ENCODE data around the gene GNG14. TPM values are rescaled to one million over a fixed set of nuclear protein-coding genes. Genes with fewer than 3 reads are reported as not detected.
"Not testable (repeated sequence)": the region's sequence is repeated elsewhere in the genome, so short reads cannot be mapped to it uniquely, and the experiment has no call there.

The GNG14 gene
- total RNA-seq, 1 experiment from 2014 or later = not detected

DNA sequence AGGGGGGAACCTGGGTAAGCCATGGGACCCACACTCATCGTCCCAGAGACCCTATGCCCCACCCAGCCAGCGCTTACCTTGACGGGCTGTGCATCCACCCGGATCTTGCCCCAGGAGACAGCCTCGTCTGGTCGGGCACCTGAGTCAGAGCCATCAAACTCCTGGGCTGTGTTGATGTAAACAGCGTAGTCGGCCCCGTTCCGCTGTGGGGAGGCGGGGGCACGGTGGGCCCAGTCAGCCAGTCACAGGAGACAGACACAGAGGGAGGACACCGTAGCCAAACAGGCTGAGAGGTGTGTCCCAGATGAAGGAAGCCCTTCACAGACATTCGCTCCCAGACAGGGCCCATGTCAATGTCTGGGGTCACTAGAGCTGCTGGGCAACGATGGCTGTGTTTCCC is 11.9 kb upstream of the GNG14 start:
- DNase-seq = peak in 1 of 2 experiments; percentile 26
- no peaks in the 10 kb centered on the region for H3K4me1 ChIP-seq
- peaks cover 71% of the 10 kb centered on the region for H3K36me3 ChIP-seq
- H3K27ac ChIP-seq = no peak overlapping the region
- no peaks in the 10 kb centered on the region for H3K9me3 ChIP-seq (replicated peaks)
- H3K4me3 ChIP-seq = no peak overlapping the region
- H3K27me3 ChIP-seq = no peaks in the 10 kb centered on the region

DNA sequence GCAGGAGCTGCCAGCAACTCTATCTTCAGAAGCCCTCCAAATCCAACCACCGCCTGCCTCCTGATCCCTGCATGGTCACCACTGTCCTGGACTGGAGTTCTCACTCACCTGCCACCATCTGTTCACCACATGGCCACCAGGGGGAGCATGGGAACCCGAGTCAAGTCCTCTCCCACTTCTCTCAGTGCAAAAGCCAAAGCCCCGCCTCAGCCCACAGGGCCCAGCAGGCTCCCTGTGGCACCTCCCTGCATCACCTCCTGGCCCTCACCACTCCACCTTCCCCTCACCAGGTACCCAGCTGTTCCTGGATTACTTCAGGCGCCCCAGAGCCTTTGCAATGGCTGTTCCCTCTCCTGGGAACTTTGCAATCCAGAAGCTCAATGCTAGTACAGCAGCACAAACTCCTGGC is 11.4 kb upstream of the GNG14 start:
- Histone ChIP-seq H3K4me1 (no peaks in the 10 kb centered on the region), H3K4me3 (no peak overlapping the region), H3K9me3 (replicated peaks) (no peaks in the 10 kb centered on the region), H3K36me3 (peaks cover 70% of the 10 kb centered on the region), H3K27ac (no peak overlapping the region), H3K27me3 (no peaks in the 10 kb centered on the region)
- peak; percentile 94 to 96 for DNase-seq

DNA sequence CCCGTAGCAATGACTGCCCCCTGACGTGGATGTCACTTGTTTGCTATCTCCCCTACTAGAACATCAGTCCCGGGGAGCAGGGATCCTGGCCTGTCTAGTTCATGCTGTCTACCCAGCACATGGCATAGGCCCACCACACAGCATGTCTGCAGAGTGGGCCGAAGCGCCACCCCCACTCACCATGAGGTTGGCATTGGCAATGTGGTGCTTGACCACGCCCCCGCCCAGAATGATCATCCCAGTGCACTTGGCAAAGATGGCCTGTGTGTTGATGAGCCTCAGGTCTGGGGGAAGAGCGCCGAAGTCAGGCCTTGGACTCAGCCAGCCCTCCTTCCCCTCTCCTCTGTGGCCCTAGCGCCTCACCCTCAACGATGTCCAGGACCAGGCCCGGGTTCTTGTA is 10.9 kb upstream of the GNG14 start:
- H3K36me3 ChIP-seq = peaks cover 65% of the 10 kb centered on the region
- no peaks in the 10 kb centered on the region for H3K9me3 ChIP-seq (replicated peaks)
- H3K27ac ChIP-seq = no peak overlapping the region
- no peaks in the 10 kb centered on the region for H3K4me1 ChIP-seq
- H3K27me3 ChIP-seq = no peaks in the 10 kb centered on the region
- DNase-seq = no peak
- H3K4me3 ChIP-seq = no peak overlapping the region

DNA sequence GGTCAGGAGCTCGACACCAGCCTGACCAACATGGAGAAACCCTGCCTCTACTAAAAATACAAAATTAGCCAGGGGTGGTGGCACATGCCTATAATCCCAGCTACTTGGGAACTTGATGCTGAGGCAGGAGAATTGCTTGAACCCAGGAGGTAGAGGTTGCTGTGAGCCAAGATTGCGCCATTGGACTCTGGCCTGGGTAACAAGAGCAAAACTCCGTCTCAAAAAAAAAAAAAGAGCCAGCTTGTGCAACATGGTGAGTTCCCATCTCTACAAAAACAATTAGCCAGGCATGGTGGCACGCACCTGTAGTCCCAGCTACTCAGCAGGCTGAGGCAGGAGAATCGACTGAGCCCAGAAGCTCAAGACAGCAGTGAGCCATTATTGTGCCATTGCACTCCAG is 9.8 kb upstream of the GNG14 start:
- DNase-seq; H3K4me1 ChIP-seq; H3K4me3 ChIP-seq; H3K27me3 ChIP-seq; H3K9me3 ChIP-seq (replicated peaks); H3K27ac ChIP-seq: not testable (repeated sequence)
- H3K36me3 ChIP-seq = peaks cover 57% of the 10 kb centered on the region

DNA sequence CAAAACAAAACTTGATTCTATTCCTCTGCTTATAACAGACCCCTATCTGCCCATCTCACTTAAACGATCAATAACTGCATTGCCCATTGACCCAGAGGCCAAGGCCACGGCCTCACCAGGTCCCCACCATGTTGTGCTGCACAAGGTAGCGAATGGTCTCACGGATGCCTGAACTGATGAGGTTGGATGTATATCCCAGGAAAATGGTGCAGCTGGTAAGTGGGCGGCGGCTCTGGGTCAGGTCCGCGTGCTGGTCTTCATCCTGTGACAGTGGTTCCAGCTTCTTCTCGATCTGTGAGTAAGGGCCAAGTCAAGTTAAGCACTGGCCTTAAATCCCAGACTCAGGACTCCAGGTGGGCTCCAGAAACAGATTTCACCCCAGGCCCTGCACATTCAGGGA is 7.8 kb upstream of the GNG14 start:
- no peak overlapping the region for H3K27ac ChIP-seq
- H3K27me3 ChIP-seq = no peaks in the 10 kb centered on the region
- no peak overlapping the region for H3K4me3 ChIP-seq
- peaks cover 47% of the 10 kb centered on the region for H3K36me3 ChIP-seq
- no peak for DNase-seq
- no peaks in the 10 kb centered on the region for H3K9me3 ChIP-seq (replicated peaks)
- H3K4me1 ChIP-seq = no peaks in the 10 kb centered on the region

DNA sequence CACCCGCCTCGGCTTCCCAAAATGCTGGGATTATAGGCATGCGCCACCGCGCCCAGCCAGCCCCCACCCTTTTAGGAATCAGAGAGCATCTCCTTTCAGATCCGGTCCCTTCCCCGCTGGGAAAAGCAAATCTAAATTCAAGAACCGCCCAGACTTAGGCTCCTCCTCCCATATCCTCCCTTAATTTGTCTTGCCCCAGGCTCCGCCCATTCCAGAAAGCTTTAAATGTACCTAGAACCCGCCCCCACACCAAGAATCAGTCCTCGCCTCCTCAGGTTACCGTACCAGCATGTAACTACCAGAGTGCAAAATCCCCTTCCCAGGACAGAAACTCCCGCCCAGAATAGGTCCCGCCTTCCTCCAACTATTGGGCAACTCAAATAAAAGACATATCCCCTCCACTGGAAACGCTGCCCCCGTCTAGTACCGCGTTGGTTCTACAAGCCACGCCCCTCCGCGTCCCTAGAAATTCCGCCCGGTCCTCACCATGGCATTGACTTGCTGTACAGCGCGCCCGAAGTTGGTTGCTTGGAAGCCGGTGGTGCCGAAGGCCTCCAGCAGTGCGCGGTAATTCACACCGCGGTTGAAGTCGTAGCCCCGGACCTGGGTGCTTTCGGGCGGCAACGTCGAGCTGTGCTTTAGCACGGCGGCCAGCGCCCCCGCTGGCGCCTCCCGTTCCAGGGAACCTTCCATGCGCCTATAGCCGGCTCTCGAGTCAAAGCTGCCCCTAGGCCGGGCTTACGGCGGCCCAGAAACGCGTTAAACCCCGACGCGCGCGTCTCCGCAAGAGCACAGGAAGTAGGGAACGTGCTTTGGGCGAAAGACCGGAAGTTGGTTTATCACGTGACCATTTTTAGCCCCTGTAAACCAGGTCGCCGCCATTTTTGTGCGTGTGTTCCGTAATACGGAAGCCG is 6.5 kb upstream of the GNG14 start, which contains the start of gene DHPS:
DHPS (minus strand) TSS at position 807 of the 914 bp plus-strand sequence; CDS start at position 693, 114 bp downstream.
- Histone ChIP-seq H3K36me3 (peaks cover 34% of the 10 kb centered on the region), H3K27ac (peak within 1 kb of the TSS; percentile 99), H3K4me3 (peak within 1 kb of the TSS; percentile 91), H3K4me1 (no peaks in the 10 kb centered on the region), H3K9me3 (replicated peaks) (no peaks in the 10 kb centered on the region), H3K27me3 (no peaks in the 10 kb centered on the region)
- peak; percentile 99 to 100 for DNase-seq

DNA sequence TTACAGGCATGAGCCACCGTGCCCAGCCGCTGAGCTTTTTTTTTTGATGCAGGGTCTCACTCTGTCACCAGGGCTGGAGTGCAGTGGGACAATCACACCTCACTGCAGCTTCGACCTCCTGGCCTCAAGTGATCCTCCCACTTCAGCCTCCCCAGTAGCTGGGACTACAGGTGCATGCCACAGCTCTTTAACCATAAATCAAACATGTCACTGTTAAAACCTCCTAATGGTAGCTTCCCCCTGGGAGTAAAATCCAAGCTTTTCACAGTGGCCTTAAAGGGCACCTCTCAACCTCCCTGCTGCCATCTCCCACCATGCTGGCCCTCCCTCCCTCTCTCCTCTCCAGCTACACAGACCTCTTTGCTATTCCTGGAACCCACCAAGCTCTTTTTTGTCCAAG is 2.0 kb upstream of the GNG14 start:
- Histone ChIP-seq H3K9me3 (replicated peaks) (no peaks in the 10 kb centered on the region), H3K27me3 (no peaks in the 10 kb centered on the region), H3K27ac (no peak overlapping the region), H3K36me3 (no peaks in the 10 kb centered on the region), H3K4me3 (no peak overlapping the region), H3K4me1 (peaks cover 9% of the 10 kb centered on the region)
- no peak for DNase-seq

DNA sequence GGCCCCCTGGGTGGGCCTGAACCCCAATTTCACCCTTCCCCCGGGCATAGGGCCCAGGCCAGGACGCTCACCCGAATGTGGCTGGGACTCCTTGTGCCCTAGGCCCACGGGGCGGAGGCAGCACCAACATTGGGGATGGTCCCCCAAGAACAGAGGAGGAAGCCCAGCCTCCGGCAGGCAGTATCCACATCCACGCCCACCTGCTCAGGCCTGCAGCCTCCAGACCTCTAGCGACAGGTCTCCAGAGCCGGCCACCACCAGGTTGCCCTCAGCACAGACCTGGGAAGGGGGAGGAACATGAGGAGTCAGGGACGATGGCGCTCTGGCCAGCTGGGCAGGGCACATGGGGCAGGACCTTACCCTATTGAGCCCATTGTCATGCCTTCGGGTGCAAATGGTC is 1.2 kb downstream of the GNG14 start:
- Histone ChIP-seq H3K27ac (no peak overlapping the region), H3K4me3 (no peak overlapping the region), H3K36me3 (no peaks in the 10 kb centered on the region), H3K27me3 (no peaks in the 10 kb centered on the region), H3K4me1 (peaks cover 9% of the 10 kb centered on the region), H3K9me3 (replicated peaks) (no peaks in the 10 kb centered on the region)
- DNase-seq = no peak

DNA sequence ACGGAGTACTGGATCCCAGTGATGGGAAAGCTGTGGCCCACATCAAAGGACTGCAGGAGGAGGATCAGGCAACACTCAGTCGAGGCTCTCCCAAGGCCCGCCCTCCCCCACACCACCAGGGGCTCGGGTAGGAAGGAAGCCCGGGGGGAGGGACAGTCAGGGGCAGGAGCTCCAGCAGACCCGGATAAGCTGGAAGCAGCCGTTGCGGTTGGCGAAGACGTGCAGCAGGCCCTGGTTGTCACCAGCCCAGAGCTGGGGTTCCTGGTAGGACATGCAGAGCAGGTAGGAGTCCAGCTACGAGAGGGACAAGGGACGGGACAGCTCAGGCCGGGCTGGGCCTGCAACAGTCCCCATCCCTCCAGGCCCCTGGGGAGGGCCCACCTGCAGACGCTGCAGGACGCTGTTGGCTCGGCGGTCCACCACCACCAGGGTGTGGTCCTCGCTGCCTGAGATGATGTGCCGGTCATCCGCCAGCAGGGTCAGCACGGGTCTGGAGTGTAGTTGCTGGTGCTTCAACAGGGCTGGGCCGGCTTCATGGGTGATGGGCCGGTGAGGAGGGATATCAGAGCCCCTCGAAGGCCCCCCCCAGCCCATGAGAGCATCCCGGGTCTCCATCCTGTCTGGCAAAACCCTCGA is 1.9 kb downstream of the GNG14 start:
- Histone ChIP-seq H3K4me1 (peaks cover 9% of the 10 kb centered on the region), H3K27me3 (no peaks in the 10 kb centered on the region), H3K27ac (no peak overlapping the region), H3K9me3 (replicated peaks) (no peaks in the 10 kb centered on the region), H3K4me3 (no peak overlapping the region), H3K36me3 (no peaks in the 10 kb centered on the region)
- DNase-seq = no peak

DNA sequence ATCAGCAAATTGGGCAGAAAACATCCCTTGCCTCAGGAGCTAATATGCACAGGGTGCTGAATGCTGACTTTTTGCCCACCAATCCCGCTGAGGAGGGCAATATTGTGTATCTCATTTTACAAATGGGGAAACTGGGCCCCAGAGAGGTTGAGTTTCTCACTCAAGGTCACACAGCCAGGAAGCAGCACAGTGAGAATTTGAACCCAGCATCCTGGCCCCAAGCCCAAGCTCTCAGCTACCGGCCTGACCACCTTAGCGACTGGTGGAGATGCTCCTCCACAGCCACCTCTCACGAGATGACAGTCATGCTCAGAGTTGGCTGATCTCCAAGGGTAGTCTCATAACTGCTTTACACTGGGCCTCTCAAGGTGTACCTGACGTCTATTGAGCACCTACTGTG is 5.2 kb downstream of the GNG14 start:
- Histone ChIP-seq H3K36me3 (0 out of 2 replicates have a peak, but pooled peaks cover 3% of the 10 kb centered on the region), H3K27ac (no peak overlapping the region)
- DNase-seq = no peak

DNA sequence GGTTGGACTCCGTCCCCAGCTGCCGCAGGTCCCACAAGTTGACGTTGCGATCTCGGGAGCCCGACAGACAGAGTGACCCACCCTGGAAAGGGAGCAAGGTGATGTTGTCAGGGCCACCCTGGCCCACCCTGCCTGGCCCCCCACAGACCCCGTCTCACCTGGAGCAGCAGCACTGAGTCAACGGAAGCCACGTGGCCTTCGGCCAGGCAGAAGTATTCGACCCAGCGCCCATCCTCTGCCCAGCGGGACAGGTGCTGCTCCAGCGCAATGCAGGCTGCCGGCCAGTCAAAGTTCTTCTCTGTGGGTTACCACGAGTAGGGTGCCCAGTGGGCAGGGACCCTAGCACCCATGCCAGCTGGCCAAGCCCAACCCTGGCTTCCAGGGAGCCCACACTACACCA is 6.8 kb downstream of the GNG14 start:
- no peak for DNase-seq
- H3K27me3 ChIP-seq = no peaks in the 10 kb centered on the region
- no peaks in the 10 kb centered on the region for H3K9me3 ChIP-seq (replicated peaks)
- peaks cover 7% of the 10 kb centered on the region; the same call in 1 of the 2 replicates for H3K36me3 ChIP-seq
- no peak overlapping the region for H3K4me3 ChIP-seq
- H3K4me1 ChIP-seq = peaks cover 3% of the 10 kb centered on the region; the same call in 1 of the 2 replicates
- no peak overlapping the region for H3K27ac ChIP-seq

More for the DNA sequence above, 5.2 kb downstream of the GNG14 start:
- Histone ChIP-seq H3K9me3 (replicated peaks) (no peaks in the 10 kb centered on the region), H3K4me1 (peaks cover 6% of the 10 kb centered on the region), H3K4me3 (no peak overlapping the region), H3K27me3 (no peaks in the 10 kb centered on the region)

DNA sequence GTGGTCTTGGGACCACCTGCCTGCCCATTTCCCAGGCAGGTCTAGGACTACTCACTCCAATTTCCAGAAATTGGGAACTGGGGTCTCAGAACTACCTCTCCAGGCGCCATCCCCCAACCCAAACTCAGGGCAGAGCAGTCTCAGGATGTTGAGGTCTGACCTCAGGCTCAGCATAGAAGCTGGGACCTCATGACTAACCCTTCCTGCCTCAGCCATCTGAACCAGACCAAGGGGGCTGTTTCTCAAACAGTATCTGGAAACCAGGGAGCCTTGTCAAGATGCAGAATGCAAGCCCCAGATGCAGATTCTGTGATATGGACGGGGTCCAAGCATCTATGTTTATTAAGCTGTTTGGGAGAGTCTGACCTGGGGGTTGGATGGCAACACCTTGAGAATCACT is 7.3 kb downstream of the GNG14 start:
- Histone ChIP-seq H3K4me3 (no peak overlapping the region), H3K27ac (no peak overlapping the region), H3K9me3 (replicated peaks) (no peaks in the 10 kb centered on the region), H3K27me3 (no peaks in the 10 kb centered on the region), H3K4me1 (peaks cover 3% of the 10 kb centered on the region; the same call in 1 of the 2 replicates), H3K36me3 (peaks cover 7% of the 10 kb centered on the region; the same call in 1 of the 2 replicates)
- no peak for DNase-seq

DNA sequence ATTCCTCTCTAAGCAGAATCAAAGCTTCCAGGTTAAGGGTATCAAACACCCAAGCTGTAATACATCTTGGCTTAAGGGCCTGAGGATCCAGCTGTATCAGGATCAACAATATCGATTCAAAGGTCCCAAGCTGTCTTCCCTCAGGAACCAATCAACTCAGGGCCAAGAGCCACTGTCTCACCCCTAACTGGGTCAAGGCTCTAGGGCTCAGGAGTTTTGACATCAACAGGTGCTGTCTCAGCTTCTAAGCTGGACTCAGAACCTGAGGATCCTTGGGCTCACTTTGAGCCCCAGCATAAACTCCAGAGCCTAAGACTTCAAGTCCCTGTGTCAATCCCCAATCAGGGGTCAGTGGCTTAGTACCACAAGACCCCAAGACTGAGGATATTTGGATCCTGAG is 7.7 kb downstream of the GNG14 start:
- H3K4me3 ChIP-seq = peak overlapping the region; percentile 70; the same call in 1 of the 2 replicates
- no peaks in the 10 kb centered on the region for H3K9me3 ChIP-seq (replicated peaks)
- H3K36me3 ChIP-seq = peaks cover 7% of the 10 kb centered on the region; the same call in 1 of the 2 replicates
- no peak for DNase-seq
- no peaks in the 10 kb centered on the region for H3K27me3 ChIP-seq
- peaks cover 3% of the 10 kb centered on the region; the same call in 1 of the 2 replicates for H3K4me1 ChIP-seq
- H3K27ac ChIP-seq = no peak overlapping the region

DNA sequence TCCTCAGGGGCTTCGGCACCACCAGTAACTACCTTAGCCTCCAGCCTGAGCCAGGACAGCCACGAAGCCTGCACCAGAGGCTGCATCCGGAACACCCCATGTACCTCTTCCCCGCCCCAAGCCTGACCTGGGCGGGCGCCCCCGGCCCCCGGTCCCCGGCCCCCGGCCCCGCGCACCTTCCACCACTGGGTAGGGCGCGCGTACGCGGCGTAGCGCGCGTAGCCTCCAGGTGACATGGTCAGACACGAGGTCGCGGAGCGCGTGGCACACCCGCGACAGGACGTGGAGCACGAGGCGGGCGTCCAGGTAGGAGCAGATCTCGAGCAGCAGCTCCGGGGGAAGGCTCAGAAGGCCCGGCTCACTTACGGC is 8.2 kb downstream of the GNG14 start:
- no peaks in the 10 kb centered on the region for H3K9me3 ChIP-seq (replicated peaks)
- H3K36me3 ChIP-seq = peaks cover 11% of the 10 kb centered on the region
- peak overlapping the region; percentile 70 for H3K4me3 ChIP-seq
- no peak for DNase-seq
- H3K27me3 ChIP-seq = no peaks in the 10 kb centered on the region
- peaks cover 3% of the 10 kb centered on the region; the same call in 1 of the 2 replicates for H3K4me1 ChIP-seq
- no peak overlapping the region; the same call in 1 of the 2 replicates for H3K27ac ChIP-seq
